GM18951 (cell line): ENCODE data around the gene CDK15.

Source experiments
- POLR2A ChIP-seq: IDR thresholded peaks from 4 replicates; pipeline ENCODE4 v1.6.1; 2011; ENCODE audit warnings: mild to moderate bottlenecking; ENCODE audit not compliant: insufficient read length, insufficient read depth; ENCODE audit errors: extremely low read depth
- in situ Hi-C: fragments of 300-500 bp; cut with MboI; formaldehyde crosslinking; loops from one replicate; pipeline ENCODE4 v1.12.0; 2022; ENCODE audit warnings: low sequenced_read_pairs, mixed read lengths, inconsistent platforms; ENCODE audit not compliant: unreplicated experiment

The CDK15 gene

DNA sequence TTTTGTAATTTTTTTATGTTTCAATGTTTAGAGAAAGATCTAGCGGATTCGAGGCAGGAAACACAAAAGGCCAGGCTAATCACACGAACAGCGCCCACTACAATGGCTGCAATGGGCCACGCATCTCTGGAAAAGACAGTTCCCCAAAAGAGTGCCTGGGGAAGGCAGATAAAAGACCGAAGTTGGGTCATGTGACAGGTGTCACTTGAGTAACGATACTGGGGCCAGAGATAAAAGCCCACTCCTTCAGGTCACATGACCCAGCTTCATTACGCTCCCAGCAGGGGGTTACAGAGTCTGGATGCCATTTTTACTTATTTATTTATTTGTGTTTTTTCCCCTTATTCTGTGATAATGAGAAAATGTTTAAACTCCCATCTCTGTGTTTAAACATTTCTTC lies 95.4 kb downstream of the CDK15 start:
- in situ Hi-C loops: no loop called here

GRCh38 chr2:201904538-201905420 lies 98.4 kb downstream of the CDK15 start:
- no peak for TF ChIP-seq POLR2A
- in situ Hi-C loops: no loop called here

More for the DNA sequence above, 95.4 kb downstream of the CDK15 start:
- TF ChIP-seq POLR2A: no peak

GRCh38 chr2:201906777-201907562 lies 100.6 kb downstream of the CDK15 start:
- in situ Hi-C loops: no loop called here
- no peak for TF ChIP-seq POLR2A

GRCh38 chr2:201907563-201907881 lies 101.2 kb downstream of the CDK15 start:
- in situ Hi-C loops: no loop called here

DNA sequence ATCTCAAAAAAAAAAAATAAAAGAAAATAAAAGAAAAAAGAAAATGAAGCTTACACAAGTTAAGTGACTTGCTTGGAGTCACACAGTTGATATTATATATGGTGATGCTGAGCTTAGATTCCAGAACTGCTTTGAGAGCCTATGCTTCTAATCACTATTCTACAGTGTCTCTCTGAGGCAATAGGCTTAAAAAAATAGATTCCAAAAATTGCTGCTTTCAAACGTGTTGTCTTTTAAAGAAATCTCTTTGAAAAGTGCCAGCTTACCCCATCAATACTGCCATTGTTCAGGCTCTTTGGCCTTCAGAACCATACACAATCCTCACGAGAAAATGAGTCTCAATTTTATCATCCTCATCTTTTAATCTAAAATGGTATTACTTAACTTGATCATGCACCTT lies 102.6 kb downstream of the CDK15 start:
- in situ Hi-C loops: no loop called here
- no peak for TF ChIP-seq POLR2A

More at GRCh38 chr2:201907563-201907881, 101.2 kb downstream of the CDK15 start:
- no peak for TF ChIP-seq POLR2A

DNA sequence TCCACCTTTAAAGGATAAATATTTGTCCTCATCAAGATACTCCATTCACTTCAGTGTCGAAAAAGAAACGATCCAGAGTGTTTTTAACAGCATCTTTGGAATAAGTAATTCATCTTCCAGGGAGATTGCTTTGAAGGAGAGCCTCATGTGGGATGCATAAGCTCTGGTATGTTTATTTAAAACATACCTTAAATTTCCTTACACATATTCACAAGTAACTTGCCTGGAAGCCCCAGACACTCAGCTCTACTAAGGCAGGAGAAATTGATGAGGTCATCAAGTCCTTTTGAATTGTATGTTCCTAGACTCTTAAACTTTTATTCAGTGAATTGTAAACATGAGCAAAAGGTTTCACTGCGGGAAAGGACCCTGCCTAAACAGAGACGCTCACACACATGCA lies 103.0 kb downstream of the CDK15 start:
- TF ChIP-seq POLR2A: no peak
- in situ Hi-C loops: no loop called here

DNA sequence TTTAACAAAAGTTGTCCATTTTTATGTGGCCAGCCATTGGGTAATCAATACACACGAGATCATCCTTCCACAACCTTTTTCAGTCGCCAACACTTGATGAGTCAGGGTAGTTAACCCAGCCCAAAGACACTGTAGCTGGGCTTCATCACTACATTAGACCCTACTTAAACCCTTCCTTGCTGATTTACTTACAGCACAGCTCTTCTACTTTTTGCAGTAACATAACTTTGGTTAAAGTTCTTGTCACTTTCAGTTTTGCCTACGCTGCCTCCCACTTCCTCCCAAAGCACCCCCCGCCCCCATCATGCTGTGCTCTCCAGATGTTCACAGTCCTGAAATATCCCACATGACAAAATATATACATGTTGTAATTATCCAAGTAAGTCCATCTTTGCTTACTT lies 103.6 kb downstream of the CDK15 start:
- in situ Hi-C loops: no loop called here
- TF ChIP-seq POLR2A: no peak

DNA sequence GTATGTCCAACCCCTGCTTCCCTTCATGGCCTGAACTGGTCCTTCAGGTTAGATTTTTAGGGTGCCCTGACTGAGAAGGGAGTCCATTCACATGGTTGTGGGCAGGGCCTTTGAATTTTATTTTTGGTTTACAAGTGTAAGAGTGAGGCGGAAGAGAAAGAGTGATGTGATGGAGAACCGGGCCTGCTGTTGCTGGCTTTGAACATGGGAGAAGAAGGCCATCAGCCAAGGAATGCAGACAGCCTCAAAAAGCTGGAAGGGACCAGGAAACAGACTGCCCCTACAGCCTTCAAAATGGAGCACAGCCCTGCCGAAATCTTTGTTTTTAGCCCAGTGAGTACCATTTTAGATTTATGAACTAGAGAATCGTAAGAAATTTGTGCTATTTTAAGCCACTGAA lies 105.0 kb downstream of the CDK15 start:
- no peak for TF ChIP-seq POLR2A
- in situ Hi-C loops: no loop called here

- TF ChIP-seq POLR2A: no peak
- in situ Hi-C loops: no loop called here
These were observed 106.9 kb downstream of the CDK15 start for GRCh38 chr2:201913201-201913600.

- in situ Hi-C loops: no loop called here
These were observed 109.1 kb downstream of the CDK15 start for GRCh38 chr2:201915446-201915845.

GRCh38 chr2:201916565-201916964 lies 110.2 kb downstream of the CDK15 start:
- no peak for TF ChIP-seq POLR2A
- in situ Hi-C loops: no loop called here

More at GRCh38 chr2:201915446-201915845, 109.1 kb downstream of the CDK15 start:
- no peak for TF ChIP-seq POLR2A

DNA sequence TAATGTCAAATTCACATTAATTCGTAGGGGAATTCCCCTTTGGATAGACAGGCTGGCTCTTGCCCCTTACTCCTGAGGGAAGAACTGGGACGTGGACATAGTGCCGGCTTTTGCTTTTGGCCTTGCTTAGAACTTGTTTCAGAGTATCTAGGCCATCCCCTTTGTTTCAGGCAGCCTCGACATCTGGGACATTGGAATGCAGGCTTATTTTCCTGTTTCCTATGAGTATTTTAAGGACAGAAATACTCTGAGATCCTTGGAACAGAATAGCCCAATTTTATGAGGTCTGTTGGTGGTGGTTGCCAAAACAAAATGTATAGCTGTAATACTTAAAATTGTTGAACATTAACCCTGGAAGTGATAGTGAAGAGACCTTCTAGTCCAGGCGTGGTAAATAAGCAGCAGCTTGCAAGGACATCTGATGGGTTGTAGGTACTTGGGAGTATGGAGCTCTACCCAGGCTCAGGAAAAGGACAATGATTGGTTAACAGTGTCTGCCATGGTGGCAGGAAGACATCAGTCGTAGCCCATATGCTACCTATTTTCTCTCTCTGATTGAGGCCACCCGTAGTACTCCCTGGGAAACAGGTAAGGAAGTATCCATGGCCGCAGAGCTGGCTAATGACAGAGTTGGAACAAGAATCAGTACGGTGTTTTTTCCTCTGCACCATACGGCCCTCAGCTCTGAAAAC lies 112.4 kb downstream of the CDK15 start:
- in situ Hi-C loops: no loop called here
- TF ChIP-seq POLR2A: no peak

DNA sequence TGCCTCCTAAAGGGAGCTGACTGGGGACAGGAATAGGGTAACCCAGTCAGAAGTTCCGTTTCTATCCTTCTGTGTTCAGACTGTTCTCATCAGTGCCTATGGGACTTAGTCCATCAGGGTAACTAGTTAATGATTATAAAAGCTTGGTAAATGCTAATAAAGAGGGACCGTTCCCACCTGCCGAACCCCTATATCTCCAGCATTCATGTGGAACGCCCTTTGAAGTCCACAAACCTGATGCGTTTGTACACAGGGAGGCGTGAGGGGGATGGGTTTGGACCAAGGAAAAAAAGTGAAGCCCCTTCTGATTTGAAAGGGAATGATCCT lies 112.9 kb downstream of the CDK15 start:
- no peak for TF ChIP-seq POLR2A
- in situ Hi-C loops: no loop called here
